ENCODE results near the gene MYH7B.

The MYH7B gene

GRCh38 chr20:34955231-34956040 lies at the start of gene MYH7B, which contains the start of gene GSS:
MYH7B (plus strand) TSS chr20:34955868; CDS start chr20:34978006, 22,138 bp downstream.
GSS (minus strand) TSS chr20:34955806; CDS start chr20:34951852, 3,954 bp downstream.
- peak; percentile 95 for DNase-seq

DNA sequence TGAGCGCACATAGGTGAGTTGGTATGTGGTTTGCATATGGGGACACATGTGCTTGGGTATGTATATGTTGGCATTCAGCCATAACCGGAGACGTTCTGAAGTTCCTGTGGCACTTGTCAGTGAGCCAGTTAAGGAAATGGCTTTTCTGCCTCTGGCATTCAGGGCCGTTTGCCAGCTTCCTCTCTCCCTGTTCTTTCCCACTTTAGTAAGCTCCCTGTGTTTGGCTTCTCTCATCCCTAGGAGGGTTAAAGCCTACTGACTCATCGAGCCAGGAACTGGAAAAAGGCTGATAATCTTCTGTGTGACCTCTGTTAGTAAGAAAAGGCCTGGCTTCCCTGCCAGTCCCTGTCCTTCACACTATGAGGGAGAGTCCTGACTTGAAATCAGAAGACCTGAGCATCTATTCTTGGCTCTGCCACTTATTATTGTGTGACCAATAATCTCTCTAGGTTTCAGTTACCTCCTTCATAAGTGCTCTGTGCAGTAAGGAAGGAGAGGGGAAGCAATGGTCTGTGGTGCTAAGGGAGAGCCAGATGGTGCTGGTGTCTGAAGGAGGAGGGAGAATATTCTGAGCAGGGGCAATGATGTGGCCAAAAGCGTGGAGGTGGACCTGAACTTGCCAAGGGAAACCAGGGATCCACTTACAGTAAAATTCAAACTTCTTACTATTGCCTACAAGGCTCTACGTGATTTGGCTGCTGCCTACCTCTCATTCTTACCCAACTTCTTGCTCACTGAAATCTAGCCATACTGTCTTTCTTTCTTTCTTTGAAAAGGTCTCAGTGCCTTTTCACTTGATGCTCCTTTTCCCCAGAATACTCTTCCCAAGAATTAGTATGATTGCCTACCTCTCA lies 47.8 kb upstream of the MYH7B start:
- no peak for DNase-seq

- no peak for DNase-seq
These were observed 40.5 kb upstream of the MYH7B start for GRCh38 chr20:34915131-34915530.

DNA sequence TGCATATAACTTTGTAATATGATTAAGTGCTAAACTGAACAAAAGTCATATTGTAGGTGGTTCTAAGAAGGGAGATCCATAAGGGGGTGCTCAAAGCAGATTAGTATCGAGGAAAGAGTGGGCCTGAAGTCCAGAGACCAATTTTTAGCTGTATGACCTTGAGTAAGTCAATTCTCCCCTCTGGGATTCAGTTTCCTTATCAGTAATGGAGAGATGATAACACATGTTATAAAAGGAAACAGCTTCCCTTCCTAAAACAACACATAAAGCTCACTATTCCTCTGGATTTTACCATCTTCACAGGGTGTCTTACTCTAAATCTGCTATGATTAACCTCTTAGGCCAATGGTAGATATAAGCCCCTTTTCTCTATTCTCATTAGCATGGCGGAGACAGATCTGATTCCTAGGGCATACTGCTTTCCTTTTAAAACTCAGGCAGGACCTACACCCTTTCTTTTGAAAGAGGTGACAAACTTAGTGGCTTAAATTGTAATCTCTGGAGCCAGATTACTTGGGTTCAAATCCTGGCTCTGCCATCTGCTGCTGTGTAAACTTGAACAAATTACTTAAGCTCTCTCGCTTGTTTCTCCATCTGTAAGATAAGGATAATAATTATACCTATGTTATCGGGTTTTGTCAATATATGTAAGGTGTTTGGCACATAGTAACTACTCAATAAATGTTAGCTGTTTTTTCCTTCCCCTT lies 39.8 kb upstream of the MYH7B start:
- no peak for DNase-seq

GRCh38 chr20:34916774-34917354 lies 38.8 kb upstream of the MYH7B start:
- DNase-seq = no peak

- DNase-seq = no peak
These were observed 35.6 kb upstream of the MYH7B start for GRCh38 chr20:34920055-34920454.

GRCh38 chr20:34921436-34921835 lies 34.2 kb upstream of the MYH7B start:
- no peak for DNase-seq

GRCh38 chr20:34922654-34923381 lies 32.9 kb upstream of the MYH7B start:
- no peak for DNase-seq

DNA sequence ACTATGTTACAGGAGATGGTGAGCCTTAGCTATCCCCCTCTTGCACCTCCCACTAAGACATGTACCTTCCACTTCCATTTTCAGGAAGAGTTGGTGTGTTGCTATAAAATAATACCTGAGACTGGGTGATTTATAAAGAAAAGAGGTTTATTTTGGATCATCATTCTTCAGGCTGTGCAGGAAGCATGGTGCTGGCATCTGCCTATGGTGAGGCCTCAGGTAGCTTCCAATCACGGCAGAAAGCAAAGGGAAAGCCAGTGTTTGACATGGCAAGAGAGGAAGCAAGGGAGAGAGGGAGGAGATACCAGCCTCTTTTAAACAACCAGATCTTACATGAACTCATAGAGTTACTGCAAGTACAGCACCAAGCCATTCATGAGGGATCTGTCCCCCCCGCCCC lies 32.3 kb upstream of the MYH7B start:
- DNase-seq = no peak

DNA sequence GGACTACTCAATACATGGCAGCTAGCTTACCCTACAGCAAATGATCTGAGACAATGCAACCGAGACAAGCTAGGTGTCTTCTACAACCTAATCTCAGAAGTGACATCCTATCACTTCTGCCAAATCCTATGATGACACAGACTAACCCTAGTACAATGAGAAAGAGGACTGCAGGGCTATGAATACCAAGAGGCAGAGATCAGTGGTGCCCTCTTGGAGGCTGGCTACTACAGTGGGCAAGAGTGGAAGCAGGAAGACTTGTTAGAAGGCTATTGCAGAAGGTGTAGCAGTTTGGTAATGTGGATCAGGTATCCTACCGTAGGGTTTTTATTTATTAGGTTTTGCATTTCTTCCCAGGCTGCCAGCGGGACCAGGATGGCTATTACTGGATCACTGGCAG lies 30.3 kb upstream of the MYH7B start:
- no peak for DNase-seq

GRCh38 chr20:34925981-34926380 lies 29.7 kb upstream of the MYH7B start:
- no peak for DNase-seq

GRCh38 chr20:34926581-34926980 lies 29.1 kb upstream of the MYH7B start:
- no peak for DNase-seq

DNA sequence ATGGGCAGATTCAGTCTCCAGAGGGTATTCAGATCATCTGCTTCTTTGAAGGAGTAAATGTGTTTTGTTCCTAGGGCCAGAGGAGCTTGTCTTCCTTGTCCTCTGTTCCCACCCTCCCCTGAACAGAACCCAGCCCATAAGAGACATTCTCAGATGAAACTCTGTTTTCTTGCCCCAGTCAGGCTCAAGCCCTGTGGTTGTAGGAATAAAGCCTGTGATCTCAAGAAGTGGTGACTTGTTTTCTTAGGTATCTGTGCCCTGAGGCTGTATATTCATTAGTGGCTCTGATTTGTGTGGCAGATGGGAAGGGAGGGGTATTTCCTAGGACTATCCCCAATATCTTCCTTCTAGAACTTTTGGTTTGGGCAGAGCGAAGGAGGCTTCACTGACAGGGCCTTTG lies 27.9 kb upstream of the MYH7B start:
- DNase-seq = no peak

- no peak for DNase-seq
These were observed 27.3 kb upstream of the MYH7B start for GRCh38 chr20:34928411-34928810.

- no peak for DNase-seq
These were observed 23.9 kb upstream of the MYH7B start for GRCh38 chr20:34931771-34932170.

DNA sequence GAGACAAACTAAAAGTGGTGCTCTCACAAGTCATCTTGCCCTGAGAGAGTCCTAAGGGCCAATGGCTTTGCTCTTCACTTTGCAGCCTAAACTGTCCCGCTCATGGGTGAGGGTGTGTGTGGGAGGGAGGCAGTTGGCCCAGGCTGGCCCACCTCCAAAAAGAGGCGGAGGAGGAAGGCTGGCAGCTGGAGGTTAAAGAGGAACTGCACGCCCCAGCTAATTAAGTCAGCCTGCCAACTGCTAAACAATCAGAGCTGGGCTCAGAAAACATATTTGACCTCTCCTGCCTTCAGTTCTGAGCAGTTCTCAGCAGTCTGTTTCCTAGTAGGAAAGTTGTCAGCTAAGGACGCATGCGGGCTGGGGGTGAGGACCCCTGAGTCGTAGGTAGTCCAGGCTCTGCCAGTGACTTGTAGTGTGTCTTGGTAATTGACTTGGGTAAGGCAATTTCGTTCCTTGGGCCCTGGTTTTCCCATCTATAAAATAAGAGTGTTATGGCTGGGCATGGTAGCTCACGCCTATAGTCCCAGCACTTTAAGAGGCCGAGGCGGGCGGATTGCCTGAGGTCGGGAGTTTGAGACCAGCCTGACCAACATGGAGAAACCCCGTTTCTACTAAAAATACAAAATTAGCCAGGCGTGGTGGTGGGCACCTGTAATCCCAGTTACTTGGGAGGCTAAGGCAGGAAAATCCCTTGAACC lies 17.1 kb upstream of the MYH7B start:
- peak; percentile 19 for DNase-seq

GRCh38 chr20:34940081-34940481 lies 15.6 kb upstream of the MYH7B start:
- DNase-seq = no peak

DNA sequence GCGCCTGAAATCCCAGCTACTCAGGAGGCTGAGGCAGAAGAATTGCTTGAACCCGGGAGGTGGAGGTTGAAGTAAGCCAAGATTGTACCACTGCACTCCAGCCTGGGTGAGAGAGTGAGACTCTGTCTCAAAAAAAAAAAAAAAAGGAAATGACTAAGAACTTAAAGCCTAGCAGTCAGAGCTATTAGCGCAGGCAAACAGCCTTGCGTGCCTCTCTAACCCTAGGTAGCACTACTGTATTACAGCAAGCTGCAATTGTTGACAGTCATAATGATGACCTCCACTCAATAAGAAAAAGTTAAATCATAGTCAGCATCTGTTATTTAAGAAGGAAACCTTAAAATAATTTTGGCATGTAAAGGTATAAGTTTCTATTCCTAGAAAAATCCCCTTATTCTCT lies 14.4 kb upstream of the MYH7B start:
- no peak for DNase-seq

GRCh38 chr20:34942301-34942700 lies 13.4 kb upstream of the MYH7B start:
- DNase-seq = no peak

DNA sequence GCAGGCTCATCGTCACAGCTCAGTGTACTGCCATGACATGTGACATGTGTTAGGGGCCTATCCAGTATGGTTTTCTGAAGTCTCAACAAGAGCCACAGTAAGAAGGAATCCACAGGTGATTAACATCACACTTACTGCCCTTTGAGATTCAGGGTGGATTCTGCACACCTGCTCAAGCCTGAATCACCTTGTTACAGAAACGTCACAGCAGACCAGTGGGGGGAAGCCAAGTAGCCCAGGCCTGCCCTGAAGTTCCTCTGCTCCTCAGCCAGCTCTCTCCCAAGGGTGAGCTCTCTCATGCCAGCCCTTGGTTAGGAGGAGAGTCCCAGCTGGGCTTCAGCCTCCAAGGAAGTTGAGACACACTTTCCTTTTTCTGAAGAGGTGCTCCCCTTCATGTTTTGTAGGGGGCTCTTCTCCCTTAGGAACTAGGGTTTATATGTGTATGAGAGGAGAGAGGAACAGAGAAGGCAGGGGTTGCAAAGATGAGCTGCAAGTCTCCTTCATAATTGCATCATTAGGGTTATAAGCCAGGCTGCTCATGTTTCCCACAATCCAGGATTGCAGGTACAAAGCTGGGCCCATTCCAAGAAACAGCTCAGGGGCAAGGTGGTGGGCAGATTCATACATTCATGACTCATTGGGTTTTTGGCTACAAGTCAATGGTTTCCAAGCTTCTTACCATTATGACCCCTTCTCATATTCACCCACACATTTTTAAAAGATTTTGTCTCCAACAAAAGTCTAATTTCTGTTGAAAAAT lies 11.7 kb upstream of the MYH7B start:
- no peak for DNase-seq
